GM12878 (cell line): Measurements from ENCODE around the gene EPB41L4B. TPM values are rescaled to one million over a fixed set of nuclear protein-coding genes. Genes with fewer than 3 reads are reported as not detected.

Experiments used
- ATAC-seq: fragments of 200-7000 bp; cut with Tn5 transposase; 3 replicates; pipeline ENCODE4 v1.9.1; 2020; ENCODE audit warnings: mild to moderate bottlenecking, moderate library complexity
- BruUV-seq: library from RNA; stranded (reverse); fragments of 400-500 nt; replicated peaks from 2 replicates; lab custom pipeline; 2021; lab: Mats Ljungman, UMichigan
- CTCF ChIA-PET: fragments of 300-600 bp; sonication (Branson Sonifier 250); formaldehyde crosslinking; extraction: SDS; loops from one replicate; lab custom pipeline; 2021; ENCODE audit warnings: inconsistent platforms; lab: Yijun Ruan, JAX
- POLR2A ChIA-PET: fragments of 350-600 bp; formaldehyde crosslinking; extraction: SDS; loops from one replicate; lab custom pipeline; 2021; ENCODE audit warnings: inconsistent platforms; lab: Charles Lee
- RAD21 ChIA-PET: fragments of 300-600 bp; sonication (Branson Sonifier 250); formaldehyde crosslinking; loops from one replicate; lab custom pipeline; 2023; ENCODE audit warnings: antibody characterized with exemption; ENCODE audit not compliant: unreplicated experiment; lab: Charles Lee
- SMC1A ChIA-PET: fragments of 300-600 bp; sonication (Branson Sonifier 250); formaldehyde crosslinking; loops from one replicate; lab custom pipeline; 2023; ENCODE audit not compliant: unreplicated experiment, uncharacterized antibody; lab: Charles Lee
- DNase-seq: peaks from one replicate; pipeline ENCODE4 v3.0.0-alpha.2; 2011; ENCODE audit warnings: low read depth, low spot score
- FAIRE-seq: peaks from 3 replicates; lab custom pipeline; 2011; peaks lifted over from hg19 to GRCh38; lab: Jason Lieb, UNC
- H2AFZ ChIP-seq: 2 replicates; pipeline ENCODE4 v1.6.0; 2011; ENCODE audit warnings: low read depth, low read length, control low read depth; ENCODE audit not compliant: control insufficient read depth
- H3K27ac ChIP-seq: 2 replicates; pipeline ENCODE4 v1.5.1; 2011; ENCODE audit warnings: control low read depth; ENCODE audit not compliant: control insufficient read depth, insufficient read depth
- H3K27me3 ChIP-seq, 2 experiments: replicated peaks in 1 of 2; 2 replicates each; pipeline versions ENCODE4 v1.6.0 to v1.6.1; 2011; ENCODE audit warnings: low read length in 1 of 2; ENCODE audit not compliant: control insufficient read depth in 2 of 2, insufficient read depth in 2 of 2
- H3K36me3 ChIP-seq, 2 experiments: 2 replicates each; pipeline ENCODE4 v1.5.1; 2011; ENCODE audit warnings: low read length in 1 of 2; ENCODE audit not compliant: control insufficient read depth in 2 of 2, insufficient read depth in 2 of 2
- H3K4me1 ChIP-seq: 2 replicates; pipeline ENCODE4 v1.6.1; 2011; ENCODE audit warnings: mild to moderate bottlenecking, low read length, moderate library complexity, mixed read lengths; ENCODE audit not compliant: control insufficient read depth, insufficient read depth
- H3K4me2 ChIP-seq: 2 replicates; pipeline ENCODE4 v1.6.0; 2011; ENCODE audit warnings: control low read depth; ENCODE audit not compliant: control insufficient read depth, insufficient read depth
- H3K4me3 ChIP-seq: fragments of 200-600 bp; sonication (generic); 2 replicates; pipeline ENCODE4 v1.5.1; 2016
- H3K79me2 ChIP-seq: 2 replicates; pipeline ENCODE4 v1.6.0; 2011; ENCODE audit warnings: low read length; ENCODE audit not compliant: control insufficient read depth, insufficient read depth
- H3K9ac ChIP-seq: 2 replicates; pipeline ENCODE4 v1.8.0; 2011; ENCODE audit warnings: low read length, control low read depth, mixed read lengths; ENCODE audit not compliant: control insufficient read depth, insufficient read depth
- H3K9me3 ChIP-seq: replicated peaks from 3 replicates; pipeline ENCODE4 v1.5.1; 2011; ENCODE audit warnings: mild to moderate bottlenecking, low read length; ENCODE audit not compliant: control insufficient read depth, insufficient read depth
- H4K20me1 ChIP-seq: 2 replicates; pipeline ENCODE4 v1.6.0; 2011; ENCODE audit not compliant: control insufficient read depth, insufficient read depth
- ATF7 ChIP-seq: fragments of 450-650 bp; IDR thresholded peaks from 2 replicates; pipeline ENCODE4 v1.6.1; 2016; ENCODE audit warnings: low read depth, mild to moderate bottlenecking
- CBX3 ChIP-seq: fragments of 200-600 bp; sonication (generic); IDR thresholded peaks from 2 replicates; pipeline ENCODE4 v1.6.1; 2016; ENCODE audit warnings: low read depth, borderline replicate concordance
- EED ChIP-seq: sonication (generic); IDR thresholded peaks from 2 replicates; pipeline ENCODE4 v1.6.1; 2016; ENCODE audit warnings: antibody characterized with exemption, low read depth
- IRF5 ChIP-seq: fragments of 450-650 bp; IDR thresholded peaks from 2 replicates; pipeline ENCODE4 v1.6.1; 2017; ENCODE audit warnings: borderline replicate concordance
- MTA2 ChIP-seq: fragments of 450-650 bp; IDR thresholded peaks from 2 replicates; pipeline ENCODE4 v1.6.1; 2016; ENCODE audit warnings: low read depth, mild to moderate bottlenecking, moderate library complexity
- MYC ChIP-seq: IDR thresholded peaks from 2 replicates; pipeline ENCODE4 v1.6.1; 2011; ENCODE audit warnings: mild to moderate bottlenecking, low read length, moderate library complexity, inconsistent platforms; ENCODE audit not compliant: insufficient read depth, insufficient replicate concordance, insufficient read length, severe bottlenecking
- NFXL1 ChIP-seq: fragments of 450-650 bp; IDR thresholded peaks from 2 replicates; pipeline ENCODE4 v1.6.1; 2017; ENCODE audit warnings: antibody characterized with exemption, mild to moderate bottlenecking, borderline replicate concordance
- NR2F1 ChIP-seq: fragments of 450-650 bp; conservative IDR thresholded peaks from 2 replicates; pipeline ENCODE4 v1.6.1; 2017; ENCODE audit warnings: mild to moderate bottlenecking
- PML ChIP-seq: IDR thresholded peaks from 2 replicates; pipeline ENCODE4 v1.6.1; 2012; ENCODE audit warnings: low read length, inconsistent platforms
- POLR2A ChIP-seq: IDR thresholded peaks from 2 replicates; pipeline ENCODE4 v1.6.1; 2011; ENCODE audit warnings: low read depth, mild to moderate bottlenecking, low read length
- SMAD1 ChIP-seq: fragments of 450-650 bp; IDR thresholded peaks from 2 replicates; pipeline ENCODE4 v1.6.1; 2018; ENCODE audit warnings: mild to moderate bottlenecking, low read depth; ENCODE audit not compliant: partially characterized antibody
- SMC3 ChIP-seq: IDR thresholded peaks from 2 replicates; pipeline ENCODE4 v1.6.1; 2011; ENCODE audit warnings: low read length, improper control_type of control experiment, borderline replicate concordance
- SRF ChIP-seq, 2 experiments: IDR thresholded peaks; 2 replicates each; pipeline ENCODE4 v1.6.1; 2011; ENCODE audit warnings: low read depth in 2 of 2, low read length in 2 of 2, mild to moderate bottlenecking in 1 of 2, moderate library complexity in 1 of 2
- TARDBP ChIP-seq: IDR thresholded peaks from 2 replicates; pipeline ENCODE4 v1.6.1; 2016; ENCODE audit warnings: borderline replicate concordance
- TCF3 ChIP-seq: IDR thresholded peaks from 2 replicates; pipeline ENCODE4 v1.6.1; 2012; ENCODE audit warnings: low read depth, mild to moderate bottlenecking, low read length, borderline replicate concordance; ENCODE audit not compliant: insufficient read depth
- WRNIP1 ChIP-seq: IDR thresholded peaks from 2 replicates; pipeline ENCODE4 v1.6.1; 2011; ENCODE audit warnings: low read depth, low read length, improper control_type of control experiment, borderline replicate concordance
- YBX1 ChIP-seq: fragments of 450-650 bp; IDR thresholded peaks from 2 replicates; pipeline ENCODE4 v1.6.1; 2016; ENCODE audit warnings: antibody characterized with exemption
- ZSCAN29 ChIP-seq: fragments of 450-650 bp; IDR thresholded peaks from 2 replicates; pipeline ENCODE4 v1.6.1; 2017; ENCODE audit warnings: mild to moderate bottlenecking, moderate library complexity
- WGBS: methylation state at CpG from one replicate; pipeline ENCODE4 v1.1.6; 2016; ENCODE audit warnings: low lambda C conversion rate; ENCODE audit not compliant: insufficient replicate concordance, insufficient coverage; ENCODE audit errors: missing lambda C conversion rate; 5-methylcytosine and 5-hydroxymethylcytosine counted together
- in situ Hi-C: fragments of 300-500 bp; cut with MboI; formaldehyde crosslinking; loops from 9 replicates; pipeline ENCODE4 v1.14.3; 2018; ENCODE audit warnings: mixed read lengths
- intact Hi-C: fragments of 100-400 bp; cut with micrococcal nuclease; formaldehyde crosslinking; loops from one replicate; pipeline ENCODE4 v1.14.2; 2022; ENCODE audit not compliant: unreplicated experiment
- polyA plus RNA-seq, 11 experiments: library from polyadenylated mRNA; depleted of rRNA in 4 of 11; unstranded in 6 of 11; stranded (reverse) in 5 of 11; fragments of >200 nt; fragmentation: Nextera tagmentation in 4 of 11; fragmentation: Illumina TruSeq in 1 of 11; extraction: Ambion mirVana in 4 of 11; extraction: Trizol in 1 of 11; gene quantifications; 1 replicate in 1 of 11; 2 replicates in 10 of 11; pipeline versions ENCODE4 v1.2.1 to v1.2.3, GENCODE V29; 2011 to 2016; ENCODE audit warnings: inconsistent platforms in 2 of 11, missing spikeins in 2 of 11, low read depth in 1 of 11
- total RNA-seq, 4 experiments: library from RNA; depleted of rRNA in 3 of 4; stranded (reverse); fragments of >200 nt in 3 of 4; fragmentation: Illumina TruSeq in 1 of 4; extraction: Trizol in 1 of 4; gene quantifications; 2 replicates each; pipeline versions ENCODE4 v1.2.1 to v1.2.3, GENCODE V29; 2013 to 2021
- TF ChIP-seq, protein P1 (sequence below): IDR thresholded peaks from 2 replicates; pipeline ENCODE4 v1.6.1; 2011; ENCODE audit warnings: borderline replicate concordance, low read depth, mild to moderate bottlenecking, moderate library complexity, low read length; ENCODE audit not compliant: insufficient read depth, poor library complexity, severe bottlenecking

The EPB41L4B gene
- total and polyA plus RNA-seq, 10 of the 15 experiments (the other 5 are each of a cell fraction or from before 2014, with no cell fraction given): 0.04 to 0.75 (median 0.13) TPM; not detected in 1

DNA sequence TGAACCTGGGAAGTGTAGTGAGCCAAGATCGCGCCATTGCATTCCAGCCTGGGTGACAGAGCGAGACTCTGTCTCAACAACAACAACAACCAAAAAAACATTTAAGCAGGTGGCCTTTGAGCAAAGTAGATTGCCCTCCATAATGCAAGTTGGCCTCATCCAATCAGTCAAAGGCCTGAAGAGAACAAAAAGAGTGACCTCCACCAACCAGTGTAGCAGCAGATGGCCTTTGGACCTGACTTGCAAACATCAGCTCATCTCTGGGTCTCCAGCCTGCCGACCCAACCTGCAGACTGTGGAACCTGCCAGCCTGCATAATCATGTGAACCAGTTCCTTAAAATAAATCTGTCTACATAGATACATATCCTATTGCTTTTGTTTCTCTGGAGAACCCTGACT, 161.3 kb downstream of the EPB41L4B start:
- H3K27me3 ChIP-seq: no peaks in the 10 kb centered on the region; a peak in 2 of 4 replicates
- H3K4me1 ChIP-seq: 0 out of 2 replicates have a peak, but pooled peaks cover 6% of the 10 kb centered on the region
- H3K36me3 ChIP-seq: no peaks in the 10 kb centered on the region
- H3K79me2 ChIP-seq: no peaks in the 10 kb centered on the region
- WGBS: 48% methylated on average over 4 of the region's 4 CpGs
- TF ChIP-seq CBX3 (no peak), SMC3 (no peak), MTA2 (no peak), TCF3 (no peak), IRF5 (no peak), NR2F1 (no peak), ZSCAN29 (no peak), SRF (IDR thresholded peaks at IDR 0.05; ENCODE audit: low read depth in 2 of 2, low read length in 2 of 2) (no peak), YBX1 (no peak), PML (no peak), NFXL1 (no peak), WRNIP1 (no peak), POLR2A (no peak), EED (no peak), SMAD1 (no peak), MYC (no peak), ATF7 (no peak), TARDBP (no peak)
- TF ChIP-seq, protein P1, sequence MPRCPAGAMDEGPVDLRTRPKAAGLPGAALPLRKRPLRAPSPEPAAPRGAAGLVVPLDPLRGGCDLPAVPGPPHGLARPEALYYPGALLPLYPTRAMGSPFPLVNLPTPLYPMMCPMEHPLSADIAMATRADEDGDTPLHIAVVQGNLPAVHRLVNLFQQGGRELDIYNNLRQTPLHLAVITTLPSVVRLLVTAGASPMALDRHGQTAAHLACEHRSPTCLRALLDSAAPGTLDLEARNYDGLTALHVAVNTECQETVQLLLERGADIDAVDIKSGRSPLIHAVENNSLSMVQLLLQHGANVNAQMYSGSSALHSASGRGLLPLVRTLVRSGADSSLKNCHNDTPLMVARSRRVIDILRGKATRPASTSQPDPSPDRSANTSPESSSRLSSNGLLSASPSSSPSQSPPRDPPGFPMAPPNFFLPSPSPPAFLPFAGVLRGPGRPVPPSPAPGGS: no peak
- TF ChIP-seq, all 136 proteins: peak for 0
- H3K27ac ChIP-seq: no peak overlapping the region
- H3K4me3 ChIP-seq: no peak overlapping the region
- no peak overlapping the region for H3K4me2 ChIP-seq
- H4K20me1 ChIP-seq: no peaks in the 10 kb centered on the region
- POLR2A ChIA-PET: no interaction called here
- BruUV-seq: no TSS peak
- no peak overlapping the region for H2AFZ ChIP-seq
- intact Hi-C loops: no loop called here
- SMC1A ChIA-PET: no interaction called here
- ATAC-seq (no peak), FAIRE-seq (no peak), DNase-seq (no peak)
- CTCF ChIA-PET: no interaction called here
- H3K9me3 ChIP-seq: no peaks in the 10 kb centered on the region
- no peak overlapping the region for H3K9ac ChIP-seq
- in situ Hi-C loops: no loop called here
- RAD21 ChIA-PET: no interaction called here
